HEK293T (cell line): ENCODE measurements around the gene EPC1.

Experiments
- BHLHE40 ChIP-seq: fragments of 450-650 bp; IDR thresholded peaks from 2 replicates; pipeline ENCODE4 v1.6.1; 2016; ENCODE audit warnings: mild to moderate bottlenecking, moderate library complexity, borderline replicate concordance
- FOXA1 ChIP-seq: fragments of 450-650 bp; IDR thresholded peaks from 2 replicates; pipeline ENCODE4 v1.6.1; 2016; ENCODE audit warnings: mild to moderate bottlenecking
- FOXK2 ChIP-seq: fragments of 450-650 bp; IDR thresholded peaks from 2 replicates; pipeline ENCODE4 v1.6.1; 2016; ENCODE audit warnings: mild to moderate bottlenecking
- NFRKB ChIP-seq: fragments of 450-650 bp; IDR thresholded peaks from 2 replicates; pipeline ENCODE4 v1.6.1; 2016; ENCODE audit warnings: mild to moderate bottlenecking, moderate library complexity
- SP1 ChIP-seq: fragments of 450-650 bp; IDR thresholded peaks from 2 replicates; pipeline ENCODE4 v1.6.1; 2017
- SUZ12 ChIP-seq: fragments of 450-650 bp; IDR thresholded peaks from 2 replicates; pipeline ENCODE4 v1.6.1; 2016; ENCODE audit warnings: mild to moderate bottlenecking
- TARDBP ChIP-seq: fragments of 450-650 bp; IDR thresholded peaks from 2 replicates; pipeline ENCODE4 v1.6.1; 2016

DNA sequence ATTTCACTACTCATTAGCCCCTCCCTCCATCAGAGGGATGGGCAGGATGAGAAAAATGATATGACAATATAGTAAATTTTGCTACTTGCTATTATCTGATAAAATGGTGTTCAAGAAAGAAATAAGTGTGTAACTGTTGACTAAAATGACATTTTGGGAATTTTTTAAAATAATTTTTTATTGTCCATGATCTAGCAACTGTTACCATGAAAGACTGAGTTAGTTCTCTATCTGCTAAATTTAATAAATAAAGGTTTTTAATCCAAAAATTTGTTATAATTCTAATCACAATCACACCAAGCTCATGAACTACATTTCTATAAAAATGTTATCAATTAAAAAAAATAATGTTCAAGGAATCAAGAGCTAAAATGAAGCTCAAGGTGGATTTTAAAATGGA lies 28.7 kb upstream of the EPC1 start:
- TF ChIP-seq BHLHE40 (no peak), FOXK2 (no peak), TARDBP (no peak), SUZ12 (no peak), SP1 (no peak), FOXA1 (no peak), NFRKB (no peak)
